ENCODE measurements around the gene ZNF574. TPM values are rescaled to one million over a fixed set of nuclear protein-coding genes. Genes with fewer than 3 reads are reported as not detected.

The ZNF574 gene
- total RNA-seq, 2 donors from 2014 or later, result 12.1 to 12.5 TPM

GRCh38 chr19:42081584-42082203 is 5.7 kb downstream of the ZNF574 start:
- H3K27ac Mint-ChIP-seq, result peak overlapping the region; percentile 80
- H3K27me3 Mint-ChIP-seq, result no peaks in the 10 kb centered on the region
- H3K4me3 Mint-ChIP-seq, result no peak overlapping the region
- peak; percentile 51 for ATAC-seq (replicated peaks)
- peaks cover 46% of the 10 kb centered on the region for H3K36me3 Mint-ChIP-seq (ENCODE audit: low read depth)
- no peaks in the 10 kb centered on the region for H3K9me3 Mint-ChIP-seq
- peaks cover 24% of the 10 kb centered on the region for H3K4me1 Mint-ChIP-seq

- ATAC-seq (replicated peaks), result no peak
- Mint-ChIP-seq H3K9me3 (no peaks in the 10 kb centered on the region), H3K27ac (peak overlapping the region; percentile 50), H3K4me3 (no peak overlapping the region), H3K36me3 (ENCODE audit: low read depth) (peaks cover 31% of the 10 kb centered on the region), H3K27me3 (no peaks in the 10 kb centered on the region), H3K4me1 (peaks cover 8% of the 10 kb centered on the region)
Observed at GRCh38 chr19:42083537-42083936, 7.6 kb downstream of the ZNF574 start.

- no peak overlapping the region for H3K4me3 Mint-ChIP-seq
- H3K9me3 Mint-ChIP-seq, result no peaks in the 10 kb centered on the region
- no peaks in the 10 kb centered on the region for H3K27me3 Mint-ChIP-seq
- peaks cover 29% of the 10 kb centered on the region for H3K4me1 Mint-ChIP-seq
- no peak for ATAC-seq (replicated peaks)
- H3K27ac Mint-ChIP-seq, result peak overlapping the region; percentile 63
- H3K36me3 Mint-ChIP-seq (ENCODE audit: low read depth), result peaks cover 34% of the 10 kb centered on the region
Observed at GRCh38 chr19:42086188-42086736, 10.3 kb downstream of the ZNF574 start.

- Mint-ChIP-seq H3K27ac (peak overlapping the region; percentile 65), H3K36me3 (ENCODE audit: low read depth) (peaks cover 34% of the 10 kb centered on the region), H3K27me3 (no peaks in the 10 kb centered on the region), H3K9me3 (no peaks in the 10 kb centered on the region), H3K4me1 (peaks cover 23% of the 10 kb centered on the region), H3K4me3 (no peak overlapping the region)
- ATAC-seq (replicated peaks), result peak; percentile 18
Observed at GRCh38 chr19:42086770-42087550, 11.0 kb downstream of the ZNF574 start.

GRCh38 chr19:42088471-42089190 is 12.7 kb downstream of the ZNF574 start:
- Mint-ChIP-seq H3K9me3 (no peaks in the 10 kb centered on the region), H3K27me3 (no peaks in the 10 kb centered on the region), H3K27ac (peak overlapping the region; percentile 81), H3K4me1 (peaks cover 27% of the 10 kb centered on the region), H3K4me3 (peak overlapping the region; percentile 41), H3K36me3 (ENCODE audit: low read depth) (peaks cover 45% of the 10 kb centered on the region)
- no peak for ATAC-seq (replicated peaks)

GRCh38 chr19:42089191-42089750 is 13.3 kb downstream of the ZNF574 start:
- ATAC-seq (replicated peaks), result no peak
- Mint-ChIP-seq H3K9me3 (no peaks in the 10 kb centered on the region), H3K27ac (peak overlapping the region; percentile 81), H3K4me3 (peak overlapping the region; percentile 13), H3K27me3 (no peaks in the 10 kb centered on the region), H3K36me3 (ENCODE audit: low read depth) (peaks cover 51% of the 10 kb centered on the region), H3K4me1 (peaks cover 31% of the 10 kb centered on the region)

- ATAC-seq (replicated peaks), result no peak
- peaks cover 36% of the 10 kb centered on the region for H3K4me1 Mint-ChIP-seq
- no peaks in the 10 kb centered on the region for H3K9me3 Mint-ChIP-seq
- H3K36me3 Mint-ChIP-seq (ENCODE audit: low read depth), result peaks cover 56% of the 10 kb centered on the region
- no peaks in the 10 kb centered on the region for H3K27me3 Mint-ChIP-seq
- peak overlapping the region; percentile 70 for H3K27ac Mint-ChIP-seq
- peak overlapping the region; percentile 13 for H3K4me3 Mint-ChIP-seq
Observed at GRCh38 chr19:42089772-42090171, 13.8 kb downstream of the ZNF574 start.

GRCh38 chr19:42090672-42091071 is 14.7 kb downstream of the ZNF574 start:
- Mint-ChIP-seq H3K36me3 (ENCODE audit: low read depth) (peaks cover 66% of the 10 kb centered on the region), H3K27me3 (no peaks in the 10 kb centered on the region), H3K9me3 (no peaks in the 10 kb centered on the region), H3K4me3 (peak overlapping the region; percentile 18), H3K27ac (peak overlapping the region; percentile 70), H3K4me1 (peaks cover 37% of the 10 kb centered on the region)
- peak; percentile 39 for ATAC-seq (replicated peaks)

- H3K4me3 Mint-ChIP-seq, result peak overlapping the region; percentile 18
- ATAC-seq (replicated peaks), result no peak
- peak overlapping the region; percentile 70 for H3K27ac Mint-ChIP-seq
Observed at GRCh38 chr19:42091300-42091699, 15.3 kb downstream of the ZNF574 start.

GRCh38 chr19:42091742-42092141 is 15.8 kb downstream of the ZNF574 start:
- no peak for ATAC-seq (replicated peaks)
- Mint-ChIP-seq H3K36me3 (ENCODE audit: low read depth) (peaks cover 76% of the 10 kb centered on the region), H3K27ac (no peak overlapping the region), H3K9me3 (no peaks in the 10 kb centered on the region), H3K4me3 (no peak overlapping the region), H3K4me1 (peaks cover 37% of the 10 kb centered on the region), H3K27me3 (no peaks in the 10 kb centered on the region)

More at GRCh38 chr19:42091300-42091699, 15.3 kb downstream of the ZNF574 start:
- Mint-ChIP-seq H3K36me3 (ENCODE audit: low read depth) (peaks cover 71% of the 10 kb centered on the region), H3K4me1 (peaks cover 37% of the 10 kb centered on the region), H3K27me3 (no peaks in the 10 kb centered on the region), H3K9me3 (no peaks in the 10 kb centered on the region)

GRCh38 chr19:42092350-42092749 is 16.4 kb downstream of the ZNF574 start:
- Mint-ChIP-seq H3K4me1 (peaks cover 37% of the 10 kb centered on the region), H3K9me3 (no peaks in the 10 kb centered on the region), H3K4me3 (no peak overlapping the region), H3K27ac (peak overlapping the region; percentile 31), H3K27me3 (no peaks in the 10 kb centered on the region), H3K36me3 (ENCODE audit: low read depth) (peaks cover 82% of the 10 kb centered on the region)
- ATAC-seq (replicated peaks), result peak; percentile 34

- Mint-ChIP-seq H3K9me3 (no peaks in the 10 kb centered on the region), H3K27me3 (no peaks in the 10 kb centered on the region), H3K4me3 (no peak overlapping the region), H3K4me1 (peaks cover 34% of the 10 kb centered on the region), H3K27ac (peak overlapping the region; percentile 51), H3K36me3 (ENCODE audit: low read depth) (peaks cover 90% of the 10 kb centered on the region)
- no peak for ATAC-seq (replicated peaks)
Observed at GRCh38 chr19:42093505-42093904, 17.5 kb downstream of the ZNF574 start.

GRCh38 chr19:42093926-42094325 is 18.0 kb downstream of the ZNF574 start:
- Mint-ChIP-seq H3K36me3 (ENCODE audit: low read depth) (peaks cover 90% of the 10 kb centered on the region), H3K27ac (peak overlapping the region; percentile 51), H3K27me3 (no peaks in the 10 kb centered on the region), H3K4me3 (no peak overlapping the region), H3K9me3 (no peaks in the 10 kb centered on the region), H3K4me1 (peaks cover 30% of the 10 kb centered on the region)
- no peak for ATAC-seq (replicated peaks)

- H3K9me3 Mint-ChIP-seq, result no peaks in the 10 kb centered on the region
- peaks cover 22% of the 10 kb centered on the region for H3K4me1 Mint-ChIP-seq
- H3K4me3 Mint-ChIP-seq, result no peak overlapping the region
- no peaks in the 10 kb centered on the region for H3K27me3 Mint-ChIP-seq
- peaks cover 95% of the 10 kb centered on the region for H3K36me3 Mint-ChIP-seq (ENCODE audit: low read depth)
- ATAC-seq (replicated peaks), result no peak
- no peak overlapping the region for H3K27ac Mint-ChIP-seq
Observed at GRCh38 chr19:42095142-42095813, 19.3 kb downstream of the ZNF574 start.

Data from activated T-helper 17 cell treated with anti-CD3 and anti-CD28 coated beads, Interleukin-2, amount 50 U/mL, for 72 hours (primary cell).